H9 (cell line): Measurements from ENCODE around the gene MCF2L2. TPM values are rescaled to one million over a fixed set of nuclear protein-coding genes. Genes with fewer than 3 reads are reported as not detected.

ENCODE experiments used
- DNase-seq: peaks from one replicate; pipeline ENCODE4 v3.0.0-alpha.2; 2017
- H2AFZ ChIP-seq: one replicate; pipeline ENCODE4 v1.6.1; 2013; ENCODE audit warnings: mild to moderate bottlenecking, low read length, control low read depth, moderate library complexity
- H2AK5ac ChIP-seq: 2 replicates; pipeline ENCODE4 v1.6.1; 2013; ENCODE audit warnings: low read length, control low read depth, mixed read lengths; ENCODE audit not compliant: insufficient read length
- H2BK120ac ChIP-seq: one replicate; pipeline ENCODE4 v1.6.1; 2013; ENCODE audit warnings: low read depth, mild to moderate bottlenecking, low read length, control low read depth, inconsistent platforms; ENCODE audit not compliant: poor library complexity, severe bottlenecking
- H2BK12ac ChIP-seq: 2 replicates; pipeline ENCODE4 v1.6.1; 2013; ENCODE audit warnings: low read length, control low read depth, mixed read lengths, low read depth; ENCODE audit not compliant: insufficient read length
- H2BK15ac ChIP-seq: 2 replicates; pipeline ENCODE4 v1.6.1; 2013; ENCODE audit warnings: low read depth, low read length, control low read depth
- H2BK20ac ChIP-seq: one replicate; pipeline ENCODE4 v1.6.1; 2013; ENCODE audit warnings: low read depth, mild to moderate bottlenecking, low read length, control low read depth, inconsistent platforms; ENCODE audit not compliant: poor library complexity, severe bottlenecking
- H2BK5ac ChIP-seq: 2 replicates; pipeline ENCODE4 v1.6.1; 2013; ENCODE audit warnings: low read length, control low read depth, mixed read lengths; ENCODE audit not compliant: insufficient read length
- H3K14ac ChIP-seq: 2 replicates; pipeline ENCODE4 v1.6.1; 2013; ENCODE audit warnings: low read length, control low read depth; ENCODE audit not compliant: insufficient read depth
- H3K18ac ChIP-seq: 2 replicates; pipeline ENCODE4 v1.6.1; 2013; ENCODE audit warnings: low read depth, mild to moderate bottlenecking, mixed read lengths, low read length, control low read depth; ENCODE audit not compliant: insufficient read length
- H3K23ac ChIP-seq: 2 replicates; pipeline ENCODE4 v1.6.1; 2013; ENCODE audit warnings: low read length, control low read depth, mixed read lengths, low read depth; ENCODE audit not compliant: insufficient read length
- H3K23me2 ChIP-seq: 2 replicates; pipeline ENCODE4 v1.6.1; 2013; ENCODE audit warnings: low read depth, mild to moderate bottlenecking, mixed read lengths, low read length, control low read depth; ENCODE audit not compliant: insufficient read length, poor library complexity, severe bottlenecking
- H3K27ac ChIP-seq: 2 replicates; pipeline ENCODE4 v1.5.1; 2013; ENCODE audit warnings: low read length, control low read depth, mixed read lengths, low read depth; ENCODE audit not compliant: insufficient read length
- H3K27me3 ChIP-seq: 2 replicates; pipeline ENCODE4 v1.6.1; 2013; ENCODE audit warnings: low read length, control low read depth, inconsistent platforms; ENCODE audit not compliant: insufficient read depth
- H3K4ac ChIP-seq: 2 replicates; pipeline ENCODE4 v1.6.1; 2013; ENCODE audit warnings: low read depth, mild to moderate bottlenecking, control low read depth, inconsistent platforms, low read length, moderate library complexity
- H3K4me1 ChIP-seq: 2 replicates; pipeline ENCODE4 v1.6.1; 2013; ENCODE audit warnings: low read length, control low read depth, inconsistent platforms; ENCODE audit not compliant: insufficient read depth
- H3K4me2 ChIP-seq: 2 replicates; pipeline ENCODE4 v1.6.1; 2013; ENCODE audit warnings: low read length, control low read depth, mixed read lengths; ENCODE audit not compliant: insufficient read length, insufficient read depth
- H3K56ac ChIP-seq: 2 replicates; pipeline ENCODE4 v1.6.1; 2013; ENCODE audit warnings: low read depth, mild to moderate bottlenecking, mixed read lengths, low read length, control low read depth; ENCODE audit not compliant: insufficient read length
- H3K79me1 ChIP-seq: 2 replicates; pipeline ENCODE4 v1.6.1; 2013; ENCODE audit warnings: low read depth, mild to moderate bottlenecking, moderate library complexity, low read length, control low read depth, inconsistent platforms; ENCODE audit not compliant: insufficient read depth, poor library complexity, severe bottlenecking
- H3K79me2 ChIP-seq: 2 replicates; pipeline ENCODE4 v1.6.1; 2013; ENCODE audit warnings: low read length, control low read depth, inconsistent platforms; ENCODE audit not compliant: insufficient read depth
- H3K9ac ChIP-seq: 2 replicates; pipeline ENCODE4 v1.6.1; 2013; ENCODE audit warnings: low read length, control low read depth, mixed read lengths; ENCODE audit not compliant: insufficient read length; ENCODE audit errors: extremely low read depth
- H3K9me3 ChIP-seq: one replicate; pipeline ENCODE4 v1.6.1; 2013; ENCODE audit warnings: low read depth, low read length, inconsistent platforms; ENCODE audit not compliant: control insufficient read depth
- H3T11ph ChIP-seq: one replicate; pipeline ENCODE4 v1.6.1; 2013; ENCODE audit warnings: mild to moderate bottlenecking, low read length, control low read depth, inconsistent platforms
- H4K20me1 ChIP-seq: one replicate; pipeline ENCODE4 v1.6.1; 2013; ENCODE audit not compliant: control insufficient read depth, insufficient read length, insufficient read depth
- H4K5ac ChIP-seq: 2 replicates; pipeline ENCODE4 v1.6.1; 2013; ENCODE audit warnings: low read depth, mild to moderate bottlenecking, mixed read lengths, low read length, control low read depth; ENCODE audit not compliant: insufficient read length
- H4K8ac ChIP-seq: replicated peaks from 2 replicates; pipeline ENCODE4 v1.6.1; 2013; ENCODE audit warnings: low read length, control low read depth, mixed read lengths, low read depth; ENCODE audit not compliant: insufficient read length
- H4K91ac ChIP-seq: 2 replicates; pipeline ENCODE4 v1.6.1; 2013; ENCODE audit warnings: low read depth, mild to moderate bottlenecking, moderate library complexity, mixed read lengths, low read length, control low read depth; ENCODE audit not compliant: insufficient read length
- H3K27ac Mint-ChIP-seq, 3 experiments: 2 replicates in 2 of 3; 3 replicates in 1 of 3; pipeline ENCODE4 v1.8.0; 2020 to 2021; ENCODE audit warnings: mixed read lengths in 3 of 3, mild to moderate bottlenecking in 1 of 3, moderate library complexity in 1 of 3
- H3K27me3 Mint-ChIP-seq: 2 replicates; pipeline ENCODE4 v1.8.0; 2021; ENCODE audit warnings: low read depth, mild to moderate bottlenecking, moderate library complexity, mixed read lengths
- H3K36me3 Mint-ChIP-seq, 3 experiments: 2 replicates in 2 of 3; 3 replicates in 1 of 3; pipeline ENCODE4 v1.8.0; 2020 to 2021; ENCODE audit warnings: low read depth in 3 of 3, mixed read lengths in 3 of 3; ENCODE audit not compliant: insufficient read depth in 1 of 3
- H3K4me1 Mint-ChIP-seq, 2 experiments: 2 replicates each; pipeline ENCODE4 v1.8.0; 2020; ENCODE audit warnings: mixed read lengths in 2 of 2
- H3K4me3 Mint-ChIP-seq, 2 experiments: 2 replicates in 1 of 2; 3 replicates in 1 of 2; pipeline ENCODE4 v1.8.0; 2020 to 2021; ENCODE audit warnings: mild to moderate bottlenecking in 2 of 2, mixed read lengths in 2 of 2, moderate library complexity in 1 of 2
- H3K9me3 Mint-ChIP-seq, 2 experiments: 2 replicates in 1 of 2; 3 replicates in 1 of 2; pipeline ENCODE4 v1.8.0; 2020; ENCODE audit warnings: mild to moderate bottlenecking in 2 of 2, mixed read lengths in 2 of 2, moderate library complexity in 1 of 2
- CTCF ChIP-seq: fragments of 200-600 bp; sonication (generic); conservative IDR thresholded peaks from 3 replicates; pipeline ENCODE4 v1.8.0; 2021; ENCODE audit warnings: antibody characterized with exemption, mild to moderate bottlenecking
- WGBS: extraction: QIAGEN DNeasy Blood & Tissue Kit; methylation state at CpG from one replicate; pipeline ENCODE4 v1.1.7; 2013; ENCODE audit warnings: missing lambda C conversion rate, low lambda C conversion rate, mixed read lengths; ENCODE audit not compliant: insufficient read length; ENCODE audit errors: extremely low coverage; 5-methylcytosine and 5-hydroxymethylcytosine counted together
- total RNA-seq: library from RNA; stranded (reverse); gene quantifications from 2 replicates; pipeline ENCODE4 v1.2.1, GENCODE V29; 2021

The MCF2L2 gene
- total RNA-seq, 1 experiment from 2014 or later = 6.4 TPM

GRCh38 chr3:183180784-183181295 is 247.6 kb downstream of the MCF2L2 start:
- Histone ChIP-seq H3K4me2 (no peak overlapping the region), H3K23ac (no peak overlapping the region), H3K14ac (no peak overlapping the region), H2BK15ac (no peak overlapping the region), H3K9me3 (no peaks in the 10 kb centered on the region), H3K56ac (no peak overlapping the region), H2AK5ac (no peak overlapping the region), H3K4me1 (no peaks in the 10 kb centered on the region), H3K23me2 (peaks cover 11% of the 10 kb centered on the region), H2BK5ac (no peak overlapping the region), H4K20me1 (no peaks in the 10 kb centered on the region), H4K91ac (no peak overlapping the region), H4K5ac (no peak overlapping the region), H3K9ac (no peak overlapping the region), H3T11ph (no peak overlapping the region), H3K79me1 (no peaks in the 10 kb centered on the region), H2BK20ac (no peak overlapping the region), H3K18ac (no peak overlapping the region), H3K4ac (no peak overlapping the region), H2AFZ (no peak overlapping the region), H3K27ac (no peak overlapping the region), H4K8ac (no peak overlapping the region), H3K79me2 (no peaks in the 10 kb centered on the region), H2BK120ac (no peak overlapping the region), H3K27me3 (peaks cover 6% of the 10 kb centered on the region; the same call in 1 of the 2 replicates), H2BK12ac (no peak overlapping the region)
- no peaks in the 10 kb centered on the region for H3K36me3 Mint-ChIP-seq
- H3K27me3 Mint-ChIP-seq = peaks cover 52% of the 10 kb centered on the region
- peak overlapping the region in 1 of 2 experiments; percentile 83; a peak in 1 of 5 replicates for H3K4me3 Mint-ChIP-seq
- H3K9me3 Mint-ChIP-seq = no peaks in the 10 kb centered on the region; a peak in 1 of 5 replicates
- H3K27ac Mint-ChIP-seq = no peak overlapping the region
- peaks cover 10 to 24% of the 10 kb centered on the region in 2 experiments for H3K4me1 Mint-ChIP-seq
- DNase-seq = no peak
- no CpG with 5 or more reads among the region's 11 CpGs for WGBS
- TF ChIP-seq CTCF = no peak
